WTC11 (cell line): ENCODE measurements around the gene PYM1. TPM values are rescaled to one million over a fixed set of nuclear protein-coding genes. Genes with fewer than 3 reads are reported as not detected.
A peak's percentile ranks its signal among the peaks of the same experiment; 100 is the strongest.

ENCODE experiments used
- ATAC-seq: fragments of 200-7000 bp; cut with Tn5 transposase; 2 replicates; pipeline ENCODE4 v1.10.0; 2021; ENCODE audit warnings: mild to moderate bottlenecking, moderate library complexity
- CTCF ChIA-PET: fragments of 300-600 bp; sonication (Branson Sonifier 250); formaldehyde crosslinking; loops from one replicate; lab custom pipeline; 2021; ENCODE audit warnings: antibody characterized with exemption; lab: Charles Lee
- POLR2A ChIA-PET: fragments of 350-600 bp; sonication (Branson Sonifier 250); formaldehyde crosslinking; loops from one replicate; lab custom pipeline; 2021; ENCODE audit warnings: antibody characterized with exemption; lab: Charles Lee
- DNase-seq: peaks from one replicate; pipeline ENCODE4 v3.0.0; 2021; ENCODE audit warnings: low spot score
- H3K27ac Mint-ChIP-seq: 2 replicates; pipeline ENCODE4 v1.8.0; 2021; ENCODE audit warnings: mixed read lengths
- H3K27me3 Mint-ChIP-seq: 2 replicates; pipeline ENCODE4 v1.8.0; 2021; ENCODE audit warnings: low read depth, mild to moderate bottlenecking, moderate library complexity, mixed read lengths
- H3K36me3 Mint-ChIP-seq: 2 replicates; pipeline ENCODE4 v1.8.0; 2021; ENCODE audit warnings: mixed read lengths
- H3K4me1 Mint-ChIP-seq: 2 replicates; pipeline ENCODE4 v1.8.0; 2022; ENCODE audit warnings: mixed read lengths
- H3K4me3 Mint-ChIP-seq: 2 replicates; pipeline ENCODE4 v1.8.0; 2021; ENCODE audit warnings: mild to moderate bottlenecking, moderate library complexity, mixed read lengths
- H3K9me3 Mint-ChIP-seq: 2 replicates; pipeline ENCODE4 v1.8.0; 2021; ENCODE audit warnings: mixed read lengths
- CBFB ChIP-seq: sonication (generic); formaldehyde crosslinking; IDR thresholded peaks from 2 replicates; pipeline ENCODE4 v1.8.1; 2022; ENCODE audit warnings: mild to moderate bottlenecking, low read depth, missing genetic modification reagents
- ESRRA ChIP-seq: sonication (generic); formaldehyde crosslinking; IDR thresholded peaks from 2 replicates; pipeline ENCODE4 v1.8.1; 2022; ENCODE audit warnings: mild to moderate bottlenecking, missing genetic modification reagents, borderline replicate concordance
- GRHL2 ChIP-seq: fragments of 250-450 bp; sonication (Bioruptor Pico); IDR thresholded peaks from 2 replicates; pipeline ENCODE4 v1.8.0; 2022; ENCODE audit warnings: mild to moderate bottlenecking, moderate library complexity; ENCODE audit not compliant: insufficient replicate concordance, severe bottlenecking
- IRF2 ChIP-seq: sonication (generic); formaldehyde crosslinking; IDR thresholded peaks from 2 replicates; pipeline ENCODE4 v1.8.0; 2022; ENCODE audit warnings: low read depth, missing genetic modification reagents, borderline replicate concordance
- MYBL2 ChIP-seq: sonication (generic); formaldehyde crosslinking; IDR thresholded peaks from 2 replicates; pipeline ENCODE4 v1.8.1; 2023; ENCODE audit warnings: mild to moderate bottlenecking, moderate library complexity, missing genetic modification reagents
- NR2C2 ChIP-seq: sonication (generic); formaldehyde crosslinking; IDR thresholded peaks from 2 replicates; pipeline ENCODE4 v1.8.0; 2022; ENCODE audit warnings: mild to moderate bottlenecking, missing genetic modification reagents
- TEAD4 ChIP-seq: sonication (generic); formaldehyde crosslinking; IDR thresholded peaks from 2 replicates; pipeline ENCODE4 v1.8.0; 2022; ENCODE audit warnings: mild to moderate bottlenecking, missing genetic modification reagents
- ZNF121 ChIP-seq: sonication (generic); formaldehyde crosslinking; IDR thresholded peaks from 2 replicates; pipeline ENCODE4 v1.8.0; 2023; ENCODE audit warnings: missing genetic modification reagents
- ZNF138 ChIP-seq: sonication (generic); formaldehyde crosslinking; conservative IDR thresholded peaks from 2 replicates; pipeline ENCODE4 v1.8.1; 2022; ENCODE audit warnings: mild to moderate bottlenecking, moderate library complexity, missing genetic modification reagents
- ZNF317 ChIP-seq: sonication (generic); formaldehyde crosslinking; IDR thresholded peaks from 2 replicates; pipeline ENCODE4 v1.8.1; 2023; ENCODE audit warnings: low read depth, mild to moderate bottlenecking, moderate library complexity, missing genetic modification reagents, borderline replicate concordance
- ZNF671 ChIP-seq: fragments of 250-450 bp; sonication (Bioruptor Pico); IDR thresholded peaks from 2 replicates; pipeline ENCODE4 v1.8.0; 2021; ENCODE audit warnings: mild to moderate bottlenecking
- total RNA-seq: library from RNA; stranded (reverse); gene quantifications from 3 replicates; pipeline ENCODE4 v1.2.3, GENCODE V29; 2021
- TF ChIP-seq, protein P1 (sequence below): fragments of 250-450 bp; sonication (Bioruptor Pico); IDR thresholded peaks from 2 replicates; pipeline ENCODE4 v1.9.0; 2021; ENCODE audit warnings: moderate library complexity, mild to moderate bottlenecking, inconsistent platforms, borderline replicate concordance
- TF ChIP-seq, protein P2 (sequence below): sonication (generic); formaldehyde crosslinking; IDR thresholded peaks from 2 replicates; pipeline ENCODE4 v1.8.0; 2022; ENCODE audit warnings: mild to moderate bottlenecking, missing genetic modification reagents
- TF ChIP-seq, protein P3 (sequence below): sonication (generic); formaldehyde crosslinking; IDR thresholded peaks from 2 replicates; pipeline ENCODE4 v1.8.0; 2023; ENCODE audit warnings: missing genetic modification reagents, mild to moderate bottlenecking, borderline replicate concordance
- TF ChIP-seq, protein P4 (sequence below): fragments of 250-450 bp; sonication (Bioruptor Pico); IDR thresholded peaks from 2 replicates; pipeline ENCODE4 v2.1.2; 2022; ENCODE audit warnings: mild to moderate bottlenecking, moderate library complexity
- TF ChIP-seq, protein P5 (sequence below): fragments of 250-450 bp; sonication (Bioruptor Pico); IDR thresholded peaks from 2 replicates; pipeline ENCODE4 v1.8.0; 2021; ENCODE audit warnings: mild to moderate bottlenecking

Gene PYM1
- total RNA-seq, 1 experiment from 2014 or later, result 55.5 TPM

DNA sequence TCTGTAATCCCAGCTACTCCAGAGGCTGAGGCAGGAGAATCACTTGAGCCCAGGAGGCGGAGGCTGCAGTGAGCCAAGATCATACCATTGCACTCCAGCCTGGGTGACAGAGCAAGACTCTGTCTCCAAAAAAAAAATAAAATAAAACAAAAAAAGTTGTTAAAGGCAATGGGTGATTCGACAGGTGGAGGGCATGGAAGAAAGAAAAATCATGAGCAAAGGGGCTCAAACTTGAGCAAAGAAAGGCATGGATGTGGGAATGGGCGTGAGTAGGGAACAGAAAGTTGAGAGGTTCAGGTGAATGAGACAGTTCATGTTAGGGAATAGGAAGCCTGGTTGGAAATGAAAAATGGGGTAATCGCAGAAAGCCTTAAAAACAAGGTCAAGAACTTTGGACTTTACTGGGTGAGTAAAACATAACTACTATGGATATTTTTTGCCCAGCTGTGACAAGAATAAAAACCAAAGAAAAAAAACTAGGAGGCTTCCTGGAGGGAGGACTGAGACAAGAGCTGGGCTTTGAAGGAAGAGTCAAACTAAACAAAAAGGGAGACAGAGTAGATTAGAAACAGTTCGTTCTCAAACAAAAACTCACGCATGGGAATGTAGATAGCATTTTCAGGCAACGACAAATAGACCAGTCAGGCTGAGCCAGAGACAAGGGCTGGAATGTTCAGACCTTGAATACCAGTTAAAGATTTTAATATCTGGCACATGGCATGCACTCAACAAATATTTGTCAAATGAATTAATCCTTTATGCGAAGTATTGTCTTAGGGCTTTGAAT is 18.8 kb downstream of the PYM1 start:
- H3K27ac Mint-ChIP-seq, result peak overlapping the region; percentile 18
- ATAC-seq (no peak), DNase-seq (no peak)
- peaks cover 4% of the 10 kb centered on the region for H3K4me1 Mint-ChIP-seq
- ChIA-PET POLR2A (interaction anchor here (0.6 kb wide), 1 partner anchor 109 kb away, joined by 3 read pairs; no protein-coding TSS in a partner anchor), CTCF (no interaction called here)
- H3K9me3 Mint-ChIP-seq, result no peaks in the 10 kb centered on the region
- H3K27me3 Mint-ChIP-seq, result no peaks in the 10 kb centered on the region
- H3K36me3 Mint-ChIP-seq, result peaks cover 10% of the 10 kb centered on the region
- TF ChIP-seq, protein P1, sequence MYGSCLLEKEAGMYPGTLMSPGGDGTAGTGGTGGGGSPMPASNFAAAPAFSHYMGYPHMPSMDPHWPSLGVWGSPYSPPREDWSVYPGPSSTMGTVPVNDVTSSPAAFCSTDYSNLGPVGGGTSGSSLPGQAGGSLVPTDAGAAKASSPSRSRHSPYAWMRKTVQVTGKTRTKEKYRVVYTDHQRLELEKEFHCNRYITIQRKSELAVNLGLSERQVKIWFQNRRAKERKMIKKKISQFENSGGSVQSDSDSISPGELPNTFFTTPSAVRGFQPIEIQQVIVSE (CRISPR knock-in tag), result no peak
- TF ChIP-seq CBFB (CRISPR knock-in tag) (no peak), ZNF138 (CRISPR knock-in tag) (no peak), ZNF317 (no peak), NR2C2 (no peak), IRF2 (CRISPR knock-in tag) (no peak)
- TF ChIP-seq, protein P2, sequence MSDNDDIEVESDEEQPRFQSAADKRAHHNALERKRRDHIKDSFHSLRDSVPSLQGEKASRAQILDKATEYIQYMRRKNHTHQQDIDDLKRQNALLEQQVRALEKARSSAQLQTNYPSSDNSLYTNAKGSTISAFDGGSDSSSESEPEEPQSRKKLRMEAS (CRISPR knock-in tag), result no peak
- no peak overlapping the region for H3K4me3 Mint-ChIP-seq

DNA sequence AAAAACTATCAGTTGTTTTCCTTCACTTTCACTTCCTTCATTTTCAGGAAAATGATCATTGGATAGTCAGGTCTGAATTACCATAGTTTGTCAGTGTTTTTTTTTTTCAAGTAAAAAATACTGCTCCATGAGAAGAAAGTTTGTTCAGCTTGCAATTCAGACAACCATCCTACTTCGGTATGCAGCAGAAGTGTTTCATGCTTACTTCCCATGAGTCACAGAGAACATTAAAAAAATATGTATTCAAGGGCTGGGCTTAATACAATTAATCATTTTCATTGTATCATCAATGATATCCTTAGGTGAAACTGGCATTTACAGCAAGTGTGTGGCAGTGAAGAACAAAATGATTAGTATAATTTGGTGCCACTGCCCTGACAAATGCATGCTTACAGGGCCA is 21.6 kb downstream of the PYM1 start:
- H3K27ac Mint-ChIP-seq, result no peak overlapping the region
- ATAC-seq (no peak), DNase-seq (no peak)
- no peaks in the 10 kb centered on the region for H3K9me3 Mint-ChIP-seq
- CTCF ChIA-PET, result no interaction called here
- H3K4me3 Mint-ChIP-seq, result no peak overlapping the region
- no peak for TF ChIP-seq ZNF121 (CRISPR knock-in tag)
- TF ChIP-seq ESRRA (CRISPR knock-in tag), result no peak
- POLR2A ChIA-PET, result no interaction called here
- H3K27me3 Mint-ChIP-seq, result no peaks in the 10 kb centered on the region
- peaks cover 21% of the 10 kb centered on the region for H3K36me3 Mint-ChIP-seq
- H3K4me1 Mint-ChIP-seq, result peaks cover 4% of the 10 kb centered on the region

DNA sequence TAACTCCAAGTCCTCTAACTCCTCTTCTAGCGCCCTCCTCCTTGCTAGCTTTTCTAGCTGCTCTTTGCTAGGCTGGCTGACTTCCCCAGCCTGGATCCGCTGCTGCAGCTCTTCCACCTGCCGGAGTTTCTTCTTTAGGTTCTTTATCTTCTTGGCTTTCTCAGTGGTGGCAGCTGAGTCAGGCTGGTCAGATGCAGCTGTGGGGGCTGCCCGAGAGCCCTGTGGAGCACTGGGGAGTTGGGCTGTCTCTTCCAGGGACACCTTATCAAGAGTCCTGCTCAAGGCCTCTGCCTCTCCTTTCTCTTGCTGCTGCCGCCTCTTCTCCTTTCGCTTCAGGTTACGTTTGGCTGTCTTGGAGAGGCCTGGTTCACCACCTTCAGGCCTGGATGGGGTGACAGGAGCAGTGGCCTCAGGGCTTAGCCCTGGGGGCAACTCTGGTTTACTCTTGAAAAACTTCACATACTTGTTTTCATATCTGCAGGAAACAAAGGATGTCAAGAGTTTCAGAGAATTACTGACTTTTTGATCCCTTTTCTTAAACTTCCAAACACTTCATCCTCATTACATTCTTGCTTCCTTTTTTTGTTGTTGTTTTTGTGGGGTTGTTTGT is 25.7 kb downstream of the PYM1 start:
- no peak for ATAC-seq
- POLR2A ChIA-PET, result no interaction called here
- H3K9me3 Mint-ChIP-seq, result no peaks in the 10 kb centered on the region
- TF ChIP-seq CBFB (CRISPR knock-in tag), result no peak
- TF ChIP-seq, protein P3, sequence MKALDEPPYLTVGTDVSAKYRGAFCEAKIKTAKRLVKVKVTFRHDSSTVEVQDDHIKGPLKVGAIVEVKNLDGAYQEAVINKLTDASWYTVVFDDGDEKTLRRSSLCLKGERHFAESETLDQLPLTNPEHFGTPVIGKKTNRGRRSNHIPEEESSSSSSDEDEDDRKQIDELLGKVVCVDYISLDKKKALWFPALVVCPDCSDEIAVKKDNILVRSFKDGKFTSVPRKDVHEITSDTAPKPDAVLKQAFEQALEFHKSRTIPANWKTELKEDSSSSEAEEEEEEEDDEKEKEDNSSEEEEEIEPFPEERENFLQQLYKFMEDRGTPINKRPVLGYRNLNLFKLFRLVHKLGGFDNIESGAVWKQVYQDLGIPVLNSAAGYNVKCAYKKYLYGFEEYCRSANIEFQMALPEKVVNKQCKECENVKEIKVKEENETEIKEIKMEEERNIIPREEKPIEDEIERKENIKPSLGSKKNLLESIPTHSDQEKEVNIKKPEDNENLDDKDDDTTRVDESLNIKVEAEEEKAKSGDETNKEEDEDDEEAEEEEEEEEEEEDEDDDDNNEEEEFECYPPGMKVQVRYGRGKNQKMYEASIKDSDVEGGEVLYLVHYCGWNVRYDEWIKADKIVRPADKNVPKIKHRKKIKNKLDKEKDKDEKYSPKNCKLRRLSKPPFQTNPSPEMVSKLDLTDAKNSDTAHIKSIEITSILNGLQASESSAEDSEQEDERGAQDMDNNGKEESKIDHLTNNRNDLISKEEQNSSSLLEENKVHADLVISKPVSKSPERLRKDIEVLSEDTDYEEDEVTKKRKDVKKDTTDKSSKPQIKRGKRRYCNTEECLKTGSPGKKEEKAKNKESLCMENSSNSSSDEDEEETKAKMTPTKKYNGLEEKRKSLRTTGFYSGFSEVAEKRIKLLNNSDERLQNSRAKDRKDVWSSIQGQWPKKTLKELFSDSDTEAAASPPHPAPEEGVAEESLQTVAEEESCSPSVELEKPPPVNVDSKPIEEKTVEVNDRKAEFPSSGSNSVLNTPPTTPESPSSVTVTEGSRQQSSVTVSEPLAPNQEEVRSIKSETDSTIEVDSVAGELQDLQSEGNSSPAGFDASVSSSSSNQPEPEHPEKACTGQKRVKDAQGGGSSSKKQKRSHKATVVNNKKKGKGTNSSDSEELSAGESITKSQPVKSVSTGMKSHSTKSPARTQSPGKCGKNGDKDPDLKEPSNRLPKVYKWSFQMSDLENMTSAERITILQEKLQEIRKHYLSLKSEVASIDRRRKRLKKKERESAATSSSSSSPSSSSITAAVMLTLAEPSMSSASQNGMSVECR (CRISPR knock-in tag), result no peak
- no peak for TF ChIP-seq MYBL2
- no peak for TF ChIP-seq GRHL2
- TF ChIP-seq, protein P4, sequence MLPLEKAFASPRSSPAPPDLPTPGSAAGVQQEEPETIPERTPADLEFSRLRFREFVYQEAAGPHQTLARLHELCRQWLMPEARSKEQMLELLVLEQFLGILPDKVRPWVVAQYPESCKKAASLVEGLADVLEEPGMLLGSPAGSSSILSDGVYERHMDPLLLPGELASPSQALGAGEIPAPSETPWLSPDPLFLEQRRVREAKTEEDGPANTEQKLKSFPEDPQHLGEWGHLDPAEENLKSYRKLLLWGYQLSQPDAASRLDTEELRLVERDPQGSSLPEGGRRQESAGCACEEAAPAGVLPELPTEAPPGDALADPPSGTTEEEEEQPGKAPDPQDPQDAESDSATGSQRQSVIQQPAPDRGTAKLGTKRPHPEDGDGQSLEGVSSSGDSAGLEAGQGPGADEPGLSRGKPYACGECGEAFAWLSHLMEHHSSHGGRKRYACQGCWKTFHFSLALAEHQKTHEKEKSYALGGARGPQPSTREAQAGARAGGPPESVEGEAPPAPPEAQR (CRISPR knock-in tag), result no peak
- TF ChIP-seq TEAD4, result no peak
- TF ChIP-seq ZNF671 (CRISPR knock-in tag), result no peak
- TF ChIP-seq, protein P5, sequence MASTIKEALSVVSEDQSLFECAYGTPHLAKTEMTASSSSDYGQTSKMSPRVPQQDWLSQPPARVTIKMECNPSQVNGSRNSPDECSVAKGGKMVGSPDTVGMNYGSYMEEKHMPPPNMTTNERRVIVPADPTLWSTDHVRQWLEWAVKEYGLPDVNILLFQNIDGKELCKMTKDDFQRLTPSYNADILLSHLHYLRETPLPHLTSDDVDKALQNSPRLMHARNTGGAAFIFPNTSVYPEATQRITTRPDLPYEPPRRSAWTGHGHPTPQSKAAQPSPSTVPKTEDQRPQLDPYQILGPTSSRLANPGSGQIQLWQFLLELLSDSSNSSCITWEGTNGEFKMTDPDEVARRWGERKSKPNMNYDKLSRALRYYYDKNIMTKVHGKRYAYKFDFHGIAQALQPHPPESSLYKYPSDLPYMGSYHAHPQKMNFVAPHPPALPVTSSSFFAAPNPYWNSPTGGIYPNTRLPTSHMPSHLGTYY (CRISPR knock-in tag), result no peak
- TF ChIP-seq, all 79 proteins: peak for 0
- Mint-ChIP-seq H3K4me1 (no peaks in the 10 kb centered on the region), H3K27me3 (no peaks in the 10 kb centered on the region), H3K27ac (no peak overlapping the region), H3K36me3 (peaks cover 21% of the 10 kb centered on the region), H3K4me3 (no peak overlapping the region)
- CTCF ChIA-PET, result no interaction called here
- DNase-seq, result no peak
